ENCODE results near the gene PSME2. TPM values are rescaled to one million over a fixed set of nuclear protein-coding genes. Genes with fewer than 3 reads are reported as not detected.

The PSME2 gene
- total and polyA plus RNA-seq, 2 of the 13 experiments (the other 11 are each of a cell fraction or from before 2014, with no cell fraction given), result 332 to 716 TPM

DNA sequence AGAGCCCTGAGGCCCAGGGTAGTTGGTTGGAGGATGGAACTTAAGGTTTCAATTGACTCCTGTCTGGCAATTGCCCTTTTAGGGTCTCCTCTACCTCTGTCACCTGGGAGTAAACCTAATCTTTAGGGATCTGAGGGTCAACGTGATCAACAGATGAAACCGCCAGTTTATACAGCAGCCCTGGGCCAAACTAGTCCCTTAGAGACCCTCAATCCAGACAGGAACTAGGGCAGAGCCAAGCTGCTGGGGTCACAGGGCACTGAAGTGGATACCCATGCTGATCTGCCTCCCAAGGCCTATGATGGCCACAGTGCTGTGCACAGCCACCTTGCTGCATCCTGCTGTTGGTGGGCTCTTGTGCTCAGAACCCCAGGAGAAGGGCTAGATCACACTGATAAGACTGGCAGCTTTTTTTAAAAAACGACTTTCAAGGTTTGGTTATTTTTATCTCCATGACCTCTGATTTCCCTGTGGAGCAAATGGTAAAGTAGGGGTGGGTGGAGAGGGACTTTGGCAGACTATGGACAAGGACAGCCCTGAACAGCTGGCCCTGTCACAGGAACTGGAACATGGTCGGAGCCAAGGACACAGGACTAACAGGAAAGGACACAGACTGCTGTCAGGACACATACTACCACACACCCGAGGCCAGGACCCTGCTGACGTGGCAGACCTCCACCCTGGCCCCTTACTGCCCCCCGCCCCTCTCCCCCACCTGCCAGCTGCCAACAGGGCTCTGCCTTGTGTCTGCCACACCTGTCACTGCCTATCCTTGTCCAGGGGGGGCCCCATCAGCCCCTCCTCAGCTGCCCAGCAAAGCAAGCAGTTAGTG is 15.5 kb downstream of the PSME2 start (continued):
- peak; percentile 42 for TF ChIP-seq YY1 (IDR thresholded peaks at IDR 0.05; ENCODE audit: insufficient read depth, insufficient replicate concordance, low read depth, low read length)
- TF ChIP-seq ZNF234 (CRISPR knock-in tag; conservative IDR thresholded peaks at IDR 0.05), result no peak; the same call in 1 of the 2 replicates
- peak; percentile 99 for TF ChIP-seq ESRRA (CRISPR knock-in tag; IDR thresholded peaks at IDR 0.05; ENCODE audit: low read depth)
- 0 out of 2 replicates have a peak, but pooled peaks have one; percentile 41 for TF ChIP-seq NR2C2 (CRISPR knock-in tag; IDR thresholded peaks at IDR 0.05; ENCODE audit: borderline replicate concordance)
- TF ChIP-seq, protein P1, sequence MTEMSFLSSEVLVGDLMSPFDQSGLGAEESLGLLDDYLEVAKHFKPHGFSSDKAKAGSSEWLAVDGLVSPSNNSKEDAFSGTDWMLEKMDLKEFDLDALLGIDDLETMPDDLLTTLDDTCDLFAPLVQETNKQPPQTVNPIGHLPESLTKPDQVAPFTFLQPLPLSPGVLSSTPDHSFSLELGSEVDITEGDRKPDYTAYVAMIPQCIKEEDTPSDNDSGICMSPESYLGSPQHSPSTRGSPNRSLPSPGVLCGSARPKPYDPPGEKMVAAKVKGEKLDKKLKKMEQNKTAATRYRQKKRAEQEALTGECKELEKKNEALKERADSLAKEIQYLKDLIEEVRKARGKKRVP (CRISPR knock-in tag; IDR thresholded peaks at IDR 0.05), result no peak
- peak; percentile 54; the same call in 1 of the 2 replicates for TF ChIP-seq GATAD2A (CRISPR knock-in tag; IDR thresholded peaks at IDR 0.05)
- TF ChIP-seq, protein P2, sequence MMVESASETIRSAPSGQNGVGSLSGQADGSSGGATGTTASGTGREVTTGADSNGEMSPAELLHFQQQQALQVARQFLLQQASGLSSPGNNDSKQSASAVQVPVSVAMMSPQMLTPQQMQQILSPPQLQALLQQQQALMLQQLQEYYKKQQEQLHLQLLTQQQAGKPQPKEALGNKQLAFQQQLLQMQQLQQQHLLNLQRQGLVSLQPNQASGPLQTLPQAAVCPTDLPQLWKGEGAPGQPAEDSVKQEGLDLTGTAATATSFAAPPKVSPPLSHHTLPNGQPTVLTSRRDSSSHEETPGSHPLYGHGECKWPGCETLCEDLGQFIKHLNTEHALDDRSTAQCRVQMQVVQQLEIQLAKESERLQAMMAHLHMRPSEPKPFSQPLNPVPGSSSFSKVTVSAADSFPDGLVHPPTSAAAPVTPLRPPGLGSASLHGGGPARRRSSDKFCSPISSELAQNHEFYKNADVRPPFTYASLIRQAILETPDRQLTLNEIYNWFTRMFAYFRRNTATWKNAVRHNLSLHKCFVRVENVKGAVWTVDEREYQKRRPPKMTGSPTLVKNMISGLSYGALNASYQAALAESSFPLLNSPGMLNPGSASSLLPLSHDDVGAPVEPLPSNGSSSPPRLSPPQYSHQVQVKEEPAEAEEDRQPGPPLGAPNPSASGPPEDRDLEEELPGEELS (CRISPR knock-in tag; IDR thresholded peaks at IDR 0.05), result peak; percentile 51; the same call in 1 of the 2 replicates
- no peak for TF ChIP-seq JDP2 (CRISPR knock-in tag; IDR thresholded peaks at IDR 0.05; ENCODE audit: borderline replicate concordance)
- no peak for TF ChIP-seq POLR2AphosphoS2 (IDR thresholded peaks at IDR 0.05; ENCODE audit: low read depth, low read length)
- TF ChIP-seq ATF7-NPFF (CRISPR knock-in tag; IDR thresholded peaks at IDR 0.05; ENCODE audit: low read depth), result 0 out of 2 replicates have a peak, but pooled peaks have one; percentile 37
- TF ChIP-seq ZNF557 (CRISPR knock-in tag; IDR thresholded peaks at IDR 0.05), result no peak
- TF ChIP-seq ZSCAN29 (CRISPR knock-in tag; conservative IDR thresholded peaks at IDR 0.05), result 0 out of 2 replicates have a peak, but pooled peaks have one; percentile 56
- no peak for TF ChIP-seq FOXM1 (CRISPR knock-in tag; IDR thresholded peaks at IDR 0.05)
- TF ChIP-seq CHD2 (IDR thresholded peaks at IDR 0.05; ENCODE audit: low read depth, low read length), result no peak
- peak; percentile 50; the same call in 1 of the 2 replicates for TF ChIP-seq ZNF598 (CRISPR knock-in tag; IDR thresholded peaks at IDR 0.05; ENCODE audit: borderline replicate concordance)
- TF ChIP-seq, protein P3, sequence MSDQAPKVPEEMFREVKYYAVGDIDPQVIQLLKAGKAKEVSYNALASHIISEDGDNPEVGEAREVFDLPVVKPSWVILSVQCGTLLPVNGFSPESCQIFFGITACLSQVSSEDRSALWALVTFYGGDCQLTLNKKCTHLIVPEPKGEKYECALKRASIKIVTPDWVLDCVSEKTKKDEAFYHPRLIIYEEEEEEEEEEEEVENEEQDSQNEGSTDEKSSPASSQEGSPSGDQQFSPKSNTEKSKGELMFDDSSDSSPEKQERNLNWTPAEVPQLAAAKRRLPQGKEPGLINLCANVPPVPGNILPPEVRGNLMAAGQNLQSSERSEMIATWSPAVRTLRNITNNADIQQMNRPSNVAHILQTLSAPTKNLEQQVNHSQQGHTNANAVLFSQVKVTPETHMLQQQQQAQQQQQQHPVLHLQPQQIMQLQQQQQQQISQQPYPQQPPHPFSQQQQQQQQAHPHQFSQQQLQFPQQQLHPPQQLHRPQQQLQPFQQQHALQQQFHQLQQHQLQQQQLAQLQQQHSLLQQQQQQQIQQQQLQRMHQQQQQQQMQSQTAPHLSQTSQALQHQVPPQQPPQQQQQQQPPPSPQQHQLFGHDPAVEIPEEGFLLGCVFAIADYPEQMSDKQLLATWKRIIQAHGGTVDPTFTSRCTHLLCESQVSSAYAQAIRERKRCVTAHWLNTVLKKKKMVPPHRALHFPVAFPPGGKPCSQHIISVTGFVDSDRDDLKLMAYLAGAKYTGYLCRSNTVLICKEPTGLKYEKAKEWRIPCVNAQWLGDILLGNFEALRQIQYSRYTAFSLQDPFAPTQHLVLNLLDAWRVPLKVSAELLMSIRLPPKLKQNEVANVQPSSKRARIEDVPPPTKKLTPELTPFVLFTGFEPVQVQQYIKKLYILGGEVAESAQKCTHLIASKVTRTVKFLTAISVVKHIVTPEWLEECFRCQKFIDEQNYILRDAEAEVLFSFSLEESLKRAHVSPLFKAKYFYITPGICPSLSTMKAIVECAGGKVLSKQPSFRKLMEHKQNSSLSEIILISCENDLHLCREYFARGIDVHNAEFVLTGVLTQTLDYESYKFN (CRISPR knock-in tag; conservative IDR thresholded peaks at IDR 0.05), result peak; percentile 79
- peak; percentile 91; the same call in 1 of the 2 replicates for TF ChIP-seq ZNF619 (CRISPR knock-in tag; IDR thresholded peaks at IDR 0.05)
- peak; percentile 32; the same call in 1 of the 2 replicates for TF ChIP-seq SMAD1 (CRISPR knock-in tag; IDR thresholded peaks at IDR 0.05; ENCODE audit: borderline replicate concordance, low read depth)
- 0 out of 2 replicates have a peak, but pooled peaks have one; percentile 79 for TF ChIP-seq SAFB2 (CRISPR knock-in tag; IDR thresholded peaks at IDR 0.05; ENCODE audit: borderline replicate concordance, low read depth)
- TF ChIP-seq HDAC2 (CRISPR knock-in tag; IDR thresholded peaks at IDR 0.05), result 0 out of 2 replicates have a peak, but pooled peaks have one; percentile 24
- peak; percentile 75 for TF ChIP-seq HOXA3 (CRISPR knock-in tag; IDR thresholded peaks at IDR 0.05)
- TF ChIP-seq ZNF160 (CRISPR knock-in tag; IDR thresholded peaks at IDR 0.05), result peak; percentile 12; the same call in 1 of the 2 replicates
- peak; percentile 62 for TF ChIP-seq PPARG (CRISPR knock-in tag; conservative IDR thresholded peaks at IDR 0.05)
